GM13977 (cell line): ENCODE data around the gene HPCAL1.

Experiments
- DNase-seq: peaks from one replicate; pipeline ENCODE4 v3.0.0; 2012; ENCODE audit warnings: low spot score
- CTCF ChIP-seq: IDR thresholded peaks from 2 replicates; pipeline ENCODE4 v1.5.1; 2012; ENCODE audit warnings: mild to moderate bottlenecking, control low read depth; ENCODE audit not compliant: insufficient read depth; ENCODE audit errors: extremely low read depth, missing control alignments
- in situ Hi-C: fragments of 300-500 bp; cut with MboI; formaldehyde crosslinking; loops from one replicate; pipeline ENCODE4 v1.12.0; 2022; ENCODE audit warnings: low sequenced_read_pairs, low pct_unique_long_range_greater_than_20kb, mixed read lengths, inconsistent platforms; ENCODE audit not compliant: unreplicated experiment

Gene HPCAL1

GRCh38 chr2:10400002-10400401 is 97.3 kb downstream of the HPCAL1 start:
- no peak for DNase-seq
- in situ Hi-C loops: no loop called here
- no peak for TF ChIP-seq CTCF

DNA sequence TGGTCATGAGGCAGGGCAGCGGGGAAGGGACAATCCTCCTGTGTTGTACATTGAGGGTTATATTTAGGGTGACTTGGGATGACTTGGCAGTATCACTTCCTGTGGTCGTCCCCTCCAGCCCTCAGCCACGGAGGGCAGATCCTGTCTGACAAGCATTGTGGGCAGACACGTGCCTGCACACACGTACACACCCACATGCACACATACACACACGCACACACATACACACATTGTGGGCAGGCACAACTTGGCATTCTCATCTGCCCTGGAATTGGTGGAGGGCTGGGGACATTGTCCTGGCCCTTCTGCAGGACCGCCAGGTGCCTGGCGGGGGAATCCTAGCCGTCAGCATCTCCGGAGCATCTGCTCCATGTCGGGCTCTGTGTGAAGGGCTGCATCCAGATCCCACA is 97.9 kb downstream of the HPCAL1 start:
- DNase-seq: no peak
- no peak for TF ChIP-seq CTCF
- in situ Hi-C loops: no loop called here

- in situ Hi-C loops: no loop called here
These were observed 98.6 kb downstream of the HPCAL1 start for GRCh38 chr2:10400978-10401951.

DNA sequence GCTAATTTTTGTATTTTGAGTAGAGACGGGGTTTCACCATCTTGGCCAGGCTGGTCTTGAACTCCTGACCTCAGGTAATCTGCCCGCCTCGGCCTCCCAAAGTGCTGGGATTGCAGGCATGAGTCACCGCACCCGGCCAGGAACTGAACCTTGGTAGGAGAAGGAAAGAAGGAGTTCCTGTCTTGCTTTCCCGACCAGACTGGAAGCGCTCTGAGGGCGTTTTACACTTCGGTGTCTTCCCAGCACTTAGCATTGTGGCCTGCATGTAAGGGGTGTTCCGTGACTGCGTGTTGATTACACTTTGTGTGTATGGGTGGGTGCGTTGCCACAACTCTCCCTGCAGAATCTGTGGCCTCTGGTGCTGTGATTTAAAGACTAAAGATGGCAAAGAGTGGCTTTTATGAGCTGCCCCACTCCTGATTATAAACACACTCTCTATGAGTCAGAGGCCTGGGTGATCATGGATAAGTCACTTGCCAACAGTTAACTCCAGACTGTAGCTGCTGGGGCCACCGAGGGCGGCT is 99.4 kb downstream of the HPCAL1 start:
- in situ Hi-C loops: no loop called here
- no peak for TF ChIP-seq CTCF
- DNase-seq: no peak

More at GRCh38 chr2:10400978-10401951, 98.6 kb downstream of the HPCAL1 start:
- TF ChIP-seq CTCF: no peak
- DNase-seq: no peak

GRCh38 chr2:10402653-10403215 is 100.0 kb downstream of the HPCAL1 start:
- TF ChIP-seq CTCF: no peak
- in situ Hi-C loops: no loop called here
- no peak for DNase-seq

DNA sequence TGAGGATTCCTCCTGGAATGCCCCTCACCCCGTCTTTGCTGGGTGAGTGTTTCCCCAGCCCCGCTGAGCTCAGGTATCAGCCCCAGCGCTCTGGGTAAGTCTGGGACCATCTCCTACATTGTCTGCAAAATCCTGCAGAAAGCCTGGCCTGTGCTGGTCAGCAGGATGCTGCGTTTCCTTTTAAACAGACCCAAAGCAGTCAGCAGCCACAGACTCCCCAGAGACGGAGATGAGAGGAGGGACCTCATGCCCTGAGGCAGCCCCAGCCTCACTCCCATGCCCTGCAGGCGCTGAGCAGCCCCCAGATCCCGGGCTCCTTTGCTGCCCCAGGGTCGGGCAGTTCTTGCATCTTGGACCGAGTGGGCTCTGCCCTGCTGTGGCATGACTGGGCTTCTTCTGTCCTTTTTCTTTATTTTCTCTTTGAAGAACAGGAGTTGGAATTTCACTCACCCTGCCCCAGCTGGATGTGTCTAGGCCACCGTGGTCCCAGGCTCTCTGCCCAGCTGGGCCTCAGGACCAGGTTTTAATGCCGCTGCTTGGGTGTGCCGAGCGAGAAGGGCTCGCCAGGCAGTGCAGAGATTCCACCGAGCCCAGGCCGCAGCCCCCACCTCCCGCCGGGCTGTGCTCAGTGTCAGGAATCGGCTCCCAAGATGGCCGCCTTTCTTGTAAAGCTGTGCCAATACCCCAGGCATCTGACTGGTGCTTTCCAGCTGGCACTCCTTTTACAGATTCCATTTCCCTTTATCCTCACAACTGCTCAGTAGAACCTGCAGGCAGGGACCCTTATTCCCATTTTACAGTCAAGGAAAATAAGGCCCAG is 101.8 kb downstream of the HPCAL1 start:
- no peak for DNase-seq
- TF ChIP-seq CTCF: no peak
- in situ Hi-C loops: no loop called here
